Body of pancreas (tissue), 4 donors: ENCODE results near the gene PVR. TPM values are rescaled to one million over a fixed set of nuclear protein-coding genes. Genes with fewer than 3 reads are reported as not detected.

Experiments used
- ATAC-seq: fragments of 150-250 bp; one replicate; pipeline ENCODE4 v1.9.1; 2016
- DNase-seq, 4 donors: peaks; one replicate each; pipeline ENCODE4 v3.0.0-alpha.2; 2019
- H3K27ac ChIP-seq, 4 donors: fragments of 200-600 bp; sonication (generic); 1 replicate in 3 of 4; 2 replicates in 1 of 4; pipeline versions ENCODE4 v1.5.1 to v1.6.1; 2016 to 2019; ENCODE audit warnings: mild to moderate bottlenecking in 1 of 4, mixed read lengths in 1 of 4, moderate library complexity in 1 of 4
- H3K27me3 ChIP-seq, 2 donors: fragments of 200-600 bp; sonication (generic); one replicate each; pipeline ENCODE4 v1.6.0; 2016; ENCODE audit warnings: mild to moderate bottlenecking in 1 of 2
- H3K36me3 ChIP-seq, 2 donors: fragments of 200-600 bp; sonication (generic); replicated peaks in 1 of 2; 2 replicates each; pipeline ENCODE4 v1.5.1; 2016; ENCODE audit warnings: low read depth in 2 of 2; ENCODE audit not compliant: insufficient read depth in 1 of 2
- H3K4me1 ChIP-seq: fragments of 200-600 bp; sonication (generic); one replicate; pipeline ENCODE4 v1.6.0; 2016
- H3K4me3 ChIP-seq, 2 donors: fragments of 200-600 bp; sonication (generic); 1 replicate in 1 of 2; 2 replicates in 1 of 2; pipeline ENCODE4 v1.5.1; 2016 to 2019
- H3K9me3 ChIP-seq, 3 donors: fragments of 200-600 bp; sonication (generic); 1 replicate in 2 of 3; 2 replicates in 1 of 3; pipeline ENCODE4 v1.5.1; 2016
- CTCF ChIP-seq, 7 experiments: fragments of 450-650 bp in 4 of 7; fragments of 200-600 bp in 3 of 7; sonication (generic) in 3 of 7; IDR thresholded peaks; one replicate each; pipeline ENCODE4 v1.5.1; 2016 to 2019; ENCODE audit warnings: antibody characterized with exemption in 7 of 7
- POLR2A ChIP-seq, 3 donors: fragments of 450-650 bp; IDR thresholded peaks; one replicate each; pipeline ENCODE4 v1.6.1; 2016; ENCODE audit warnings: antibody characterized with exemption in 3 of 3, mild to moderate bottlenecking in 2 of 3
- WGBS, 2 donors: methylation state at CpG; one replicate each; pipeline ENCODE4 v1.1.5; 2017; 5-methylcytosine and 5-hydroxymethylcytosine counted together
- intact Hi-C: fragments of 100-400 bp; cut with DNase I; formaldehyde crosslinking; loops from one replicate; pipeline ENCODE4 v1.15.1; 2023
- total RNA-seq, 2 donors: library from RNA; depleted of rRNA; stranded (reverse); fragments of >200 nt; gene quantifications; one replicate each; pipeline ENCODE4 v1.1.0, GENCODE V29; 2016

Gene PVR
- total RNA-seq, 2 donors from 2014 or later = 36.8 to 55.4 TPM

- Histone ChIP-seq H3K9me3 (no peaks in the 10 kb centered on the region), H3K4me3 (no peak overlapping the region), H3K4me1 (no peaks in the 10 kb centered on the region), H3K27ac (no peak overlapping the region), H3K36me3 (peaks cover 7 to 20% of the 10 kb centered on the region in 2 donors), H3K27me3 (no peaks in the 10 kb centered on the region)
- TF ChIP-seq CTCF (IDR thresholded peaks at IDR 0.05) (peak; percentile 33 to 74 (median 57)), POLR2A (IDR thresholded peaks at IDR 0.05) (no peak)
- DNase-seq (peak; percentile 72 to 84 (median 81)), ATAC-seq (peak; percentile 77)
- intact Hi-C loops = no loop called here
- WGBS, 2 donors = 42 to 54% methylated on average over 14 to 15 of the region's 16 CpGs
Measured at GRCh38 chr19:44653977-44654774, 10.5 kb downstream of the PVR start.

GRCh38 chr19:44657211-44657921, 13.7 kb downstream of the PVR start:
- DNase-seq = peak; percentile 60 to 75 (median 68)
- Histone ChIP-seq H3K27me3 (no peaks in the 10 kb centered on the region), H3K4me1 (no peaks in the 10 kb centered on the region), H3K9me3 (no peaks in the 10 kb centered on the region), H3K36me3 (peaks cover 5 to 24% of the 10 kb centered on the region in 2 donors), H3K4me3 (no peak overlapping the region), H3K27ac (no peak overlapping the region)
- intact Hi-C loops = loop anchor here (5.0 kb wide), 1 partner anchor 85 kb away; no protein-coding TSS in a partner anchor
- TF ChIP-seq POLR2A (IDR thresholded peaks at IDR 0.05) (no peak), CTCF (IDR thresholded peaks at IDR 0.05) (peak; percentile 74 to 94 (median 85))
- WGBS, 2 donors = 35 to 43% methylated on average over 24 to 25 of the region's 25 CpGs
- peak; percentile 71 for ATAC-seq

- DNase-seq (no peak), ATAC-seq (no peak)
- TF ChIP-seq POLR2A (IDR thresholded peaks at IDR 0.05) (no peak), CTCF (IDR thresholded peaks at IDR 0.05) (no peak)
- H3K27ac ChIP-seq = no peak overlapping the region
- H3K36me3 ChIP-seq = peaks cover 5 to 24% of the 10 kb centered on the region in 2 donors
- no peaks in the 10 kb centered on the region for H3K9me3 ChIP-seq
- H3K4me1 ChIP-seq = no peaks in the 10 kb centered on the region
- WGBS, 2 donors = 91 to 95% methylated on average over 3 of the region's 3 CpGs
- no peaks in the 10 kb centered on the region for H3K27me3 ChIP-seq
- intact Hi-C loops = loop anchor here (5.0 kb wide), 1 partner anchor 86 kb away; no protein-coding TSS in a partner anchor
- no peak overlapping the region for H3K4me3 ChIP-seq
Measured at GRCh38 chr19:44658069-44658733, 14.5 kb downstream of the PVR start.

GRCh38 chr19:44660081-44660480, 16.4 kb downstream of the PVR start:
- Histone ChIP-seq H3K4me3 (no peak overlapping the region), H3K27me3 (no peaks in the 10 kb centered on the region), H3K4me1 (no peaks in the 10 kb centered on the region), H3K36me3 (peaks cover 5 to 25% of the 10 kb centered on the region in 2 donors), H3K27ac (no peak overlapping the region), H3K9me3 (no peaks in the 10 kb centered on the region)
- ATAC-seq = no peak
- DNase-seq = no peak
- WGBS, 2 donors = 83 to 100% methylated on average over 4 of the region's 4 CpGs
- intact Hi-C loops = no loop called here
- TF ChIP-seq POLR2A (IDR thresholded peaks at IDR 0.05) (no peak), CTCF (IDR thresholded peaks at IDR 0.05) (no peak)
